ACHN (cell line): ENCODE data around the gene EFCAB11.
A peak's percentile ranks its signal among the peaks of the same experiment; 100 is the strongest.

Source experiments
- DNase-seq: peaks from one replicate; pipeline ENCODE4 v3.0.0-alpha.2; 2015
- in situ Hi-C: cut with HindIII; loops from 2 replicates; pipeline ENCODE4 v1.10.0; 2017; ENCODE audit warnings: low sequenced_read_pairs, low pct_ligation_motif_present, low pct_unique_long_range_greater_than_20kb

EFCAB11 gene

DNA sequence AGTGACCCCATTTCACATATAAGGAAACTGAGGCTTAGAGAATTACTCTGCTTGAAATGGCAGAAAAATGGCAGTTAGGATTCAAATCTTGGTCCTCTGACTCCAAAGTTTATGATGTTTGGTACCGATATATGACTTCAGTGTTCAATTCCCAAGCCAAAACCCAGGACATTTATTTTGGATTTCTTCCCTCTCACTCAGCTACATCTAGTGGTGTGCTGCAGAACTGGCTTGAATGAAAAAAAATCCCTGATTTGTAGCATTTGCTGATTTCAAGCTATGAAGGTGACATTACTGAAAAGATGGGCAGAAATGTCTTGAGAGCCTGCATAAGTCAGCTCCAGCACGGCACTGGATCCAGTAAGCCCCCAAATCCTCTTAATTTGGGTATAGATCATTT is 106.4 kb downstream of the EFCAB11 start:
- in situ Hi-C loops = no loop called here
- DNase-seq = no peak

GRCh38 chr14:89845346-89845745 is 109.2 kb downstream of the EFCAB11 start:
- in situ Hi-C loops = no loop called here
- DNase-seq = no peak

- in situ Hi-C loops = no loop called here
- DNase-seq = no peak
Measured at GRCh38 chr14:89844508-89844907, 110.0 kb downstream of the EFCAB11 start.

DNA sequence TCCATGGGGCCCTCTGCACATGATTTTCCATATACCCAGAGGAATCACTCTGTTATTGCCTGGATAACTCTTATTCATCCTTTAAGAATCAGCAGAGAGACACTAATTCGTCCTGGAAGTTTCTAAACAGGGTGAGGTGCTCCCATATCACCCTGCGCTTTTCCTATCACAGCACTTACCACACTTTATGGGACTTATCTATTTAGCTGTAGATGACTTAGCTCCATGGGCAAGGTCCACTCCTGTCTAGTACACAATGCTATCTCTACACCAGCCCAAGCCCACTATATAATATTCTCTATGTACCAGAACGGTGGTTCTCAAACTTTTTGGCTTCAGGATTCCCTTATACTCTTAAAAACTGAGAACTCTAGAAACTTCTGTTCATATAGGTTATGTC is 111.7 kb downstream of the EFCAB11 start:
- DNase-seq = no peak

GRCh38 chr14:89841851-89842250 is 112.7 kb downstream of the EFCAB11 start:
- in situ Hi-C loops = no loop called here
- no peak for DNase-seq

More for the DNA sequence above, 111.7 kb downstream of the EFCAB11 start:
- in situ Hi-C loops = no loop called here

- in situ Hi-C loops = no loop called here
Measured at GRCh38 chr14:89836830-89837469, 117.6 kb downstream of the EFCAB11 start.

GRCh38 chr14:89833661-89834060 is 120.9 kb downstream of the EFCAB11 start:
- DNase-seq = no peak
- in situ Hi-C loops = no loop called here

More at GRCh38 chr14:89836830-89837469, 117.6 kb downstream of the EFCAB11 start:
- no peak for DNase-seq

- no peak for DNase-seq
- in situ Hi-C loops = no loop called here
Measured at GRCh38 chr14:89833120-89833532, 121.4 kb downstream of the EFCAB11 start.

- DNase-seq = no peak
- in situ Hi-C loops = no loop called here
Measured at GRCh38 chr14:89828471-89829165, 125.9 kb downstream of the EFCAB11 start.

- in situ Hi-C loops = no loop called here
- DNase-seq = no peak
Measured at GRCh38 chr14:89827265-89827664, 127.3 kb downstream of the EFCAB11 start.

DNA sequence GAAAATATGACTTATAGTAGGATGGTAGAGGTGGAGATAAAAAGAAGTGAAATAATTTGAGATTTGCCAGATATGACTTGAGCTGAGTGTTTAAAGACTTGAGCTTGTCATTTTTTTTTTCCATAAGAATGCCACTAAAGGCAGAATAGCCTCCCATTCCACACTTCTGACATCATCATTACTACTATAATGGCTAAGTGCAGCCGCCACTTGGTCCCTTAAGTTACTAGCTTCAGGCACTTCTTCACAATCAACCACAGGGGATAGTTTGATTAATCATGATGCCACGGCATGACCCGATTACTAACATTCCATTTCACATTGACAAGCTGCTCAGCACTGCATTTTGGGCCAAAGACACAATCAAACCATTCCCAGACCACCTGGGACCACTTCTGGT is 127.9 kb downstream of the EFCAB11 start:
- DNase-seq = no peak
- in situ Hi-C loops = no loop called here

GRCh38 chr14:89823743-89824142 is 130.8 kb downstream of the EFCAB11 start:
- in situ Hi-C loops = no loop called here
- peak; percentile 1 for DNase-seq

- no peak for DNase-seq
- in situ Hi-C loops = no loop called here
Measured at GRCh38 chr14:89814126-89814525, 140.4 kb downstream of the EFCAB11 start.

GRCh38 chr14:89813617-89814031 is 140.9 kb downstream of the EFCAB11 start:
- in situ Hi-C loops = no loop called here
- no peak for DNase-seq

DNA sequence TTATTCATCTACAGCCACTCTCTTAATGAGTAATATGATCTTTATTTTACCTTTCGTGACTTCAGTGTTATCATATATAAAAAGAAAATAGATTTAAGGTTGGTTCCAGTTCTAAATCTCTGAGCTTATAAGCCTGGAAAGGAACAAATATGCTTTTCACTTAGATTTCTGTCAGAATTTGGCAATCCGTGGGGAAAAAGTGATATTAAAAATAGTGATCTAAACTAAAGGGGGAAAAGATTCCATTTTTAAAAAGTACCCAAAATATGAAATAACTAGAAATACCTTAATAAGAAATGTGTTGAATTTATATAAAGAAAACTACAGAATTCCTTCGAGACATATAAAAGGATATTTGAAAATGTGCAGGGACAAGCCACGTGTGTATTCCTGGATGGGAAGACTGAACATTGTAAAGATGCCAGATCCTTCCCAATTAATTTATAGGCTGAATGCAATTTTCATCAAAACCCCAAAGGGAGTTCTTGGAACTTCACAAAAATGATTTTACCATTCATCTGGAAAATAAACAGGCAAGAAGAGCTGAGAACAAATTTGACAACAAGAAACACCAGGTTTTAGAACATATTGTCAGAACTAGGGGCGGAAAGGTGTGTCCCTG is 142.5 kb downstream of the EFCAB11 start:
- no peak for DNase-seq
- in situ Hi-C loops = no loop called here

GRCh38 chr14:89810101-89810500 is 144.4 kb downstream of the EFCAB11 start:
- in situ Hi-C loops = no loop called here
- no peak for DNase-seq

DNA sequence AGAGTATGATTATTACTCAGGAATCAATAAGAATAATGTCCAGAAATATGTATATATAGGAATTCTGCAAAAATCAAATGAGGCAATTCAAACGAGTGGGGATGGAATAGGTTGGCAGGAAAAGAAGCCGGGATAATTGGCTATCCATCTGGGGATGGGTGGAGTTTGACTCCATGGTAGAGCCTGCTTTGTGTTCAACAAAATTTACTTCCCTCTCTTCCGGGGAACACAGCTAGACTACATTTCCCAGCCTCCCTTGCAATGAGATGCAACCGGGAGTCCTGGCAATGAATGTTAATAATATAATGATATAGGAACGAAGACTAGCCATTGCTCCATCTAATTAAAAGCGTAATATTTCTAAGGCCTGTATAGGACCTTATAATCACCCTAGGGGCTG is 146.6 kb downstream of the EFCAB11 start:
- DNase-seq = no peak
- in situ Hi-C loops = no loop called here

- in situ Hi-C loops = no loop called here
- no peak for DNase-seq
Measured at GRCh38 chr14:89807151-89807550, 147.4 kb downstream of the EFCAB11 start.

GRCh38 chr14:89806451-89806850 is 148.1 kb downstream of the EFCAB11 start:
- in situ Hi-C loops = no loop called here
- DNase-seq = no peak

GRCh38 chr14:89805501-89805900 is 149.0 kb downstream of the EFCAB11 start:
- in situ Hi-C loops = no loop called here
- DNase-seq = no peak
